ENCODE data around the gene KIAA1210. TPM values are rescaled to one million over a fixed set of nuclear protein-coding genes. Genes with fewer than 3 reads are reported as not detected.

The KIAA1210 gene
- total RNA-seq, 2 experiments from 2014 or later, result not detected

GRCh38 chrX:119084766-119085165 is 42.8 kb downstream of the KIAA1210 start:
- H3K9me3 Mint-ChIP-seq, result no peaks in the 10 kb centered on the region
- intact Hi-C loops (cut with micrococcal nuclease), result no loop called here
- DNase-seq, result no peak
- no peaks in the 10 kb centered on the region for H3K27me3 Mint-ChIP-seq
- H3K27ac Mint-ChIP-seq, result no peak overlapping the region
- no peaks in the 10 kb centered on the region for H3K36me3 Mint-ChIP-seq
- ChIA-PET CTCF (no interaction called here), POLR2A (no interaction called here)
- H3K4me1 Mint-ChIP-seq (ENCODE audit: low read depth), result no peaks in the 10 kb centered on the region
- no peak overlapping the region for H3K4me3 Mint-ChIP-seq

DNA sequence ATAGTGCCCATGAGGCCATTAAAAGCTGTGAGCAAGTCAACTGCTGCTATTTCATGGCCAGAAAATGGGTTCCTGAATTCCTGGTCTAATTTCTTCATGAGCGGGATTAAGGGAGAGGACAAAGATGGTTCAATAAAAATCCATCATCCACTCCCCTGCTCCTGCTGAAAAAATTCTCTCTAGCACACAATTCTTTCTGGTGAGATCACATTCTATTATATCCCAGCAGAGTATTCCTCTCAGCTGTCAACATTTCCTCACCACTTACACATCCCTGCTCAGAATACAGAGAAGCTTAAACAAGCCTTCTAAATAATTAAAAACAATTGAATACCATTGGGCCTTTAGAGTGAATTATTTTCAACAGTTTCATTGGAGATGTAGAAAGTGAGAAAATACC is 45.3 kb downstream of the KIAA1210 start:
- H3K4me3 Mint-ChIP-seq, result no peak overlapping the region
- CTCF ChIA-PET, result interaction anchor here (0.8 to 1.4 kb wide), 2 partner anchors 18 to 243 kb away, joined by 3 read pairs; no protein-coding TSS in a partner anchor

GRCh38 chrX:119075270-119076025 is 52.2 kb downstream of the KIAA1210 start:
- Mint-ChIP-seq H3K27ac (no peak overlapping the region), H3K36me3 (no peaks in the 10 kb centered on the region), H3K4me1 (ENCODE audit: low read depth) (no peaks in the 10 kb centered on the region), H3K4me3 (no peak overlapping the region), H3K9me3 (no peaks in the 10 kb centered on the region), H3K27me3 (peaks cover 3% of the 10 kb centered on the region)
- ChIA-PET CTCF (interaction anchor here (1.2 kb wide), 1 partner anchor 46 kb away, joined by 3 read pairs; no protein-coding TSS in a partner anchor), POLR2A (no interaction called here)
- intact Hi-C loops (cut with micrococcal nuclease), result no loop called here
- DNase-seq, result no peak

More for the DNA sequence above, 45.3 kb downstream of the KIAA1210 start:
- Mint-ChIP-seq H3K27ac (no peak overlapping the region), H3K4me1 (ENCODE audit: low read depth) (no peaks in the 10 kb centered on the region), H3K36me3 (no peaks in the 10 kb centered on the region), H3K9me3 (no peaks in the 10 kb centered on the region), H3K27me3 (no peaks in the 10 kb centered on the region)
- POLR2A ChIA-PET, result no interaction called here
- intact Hi-C loops (cut with micrococcal nuclease), result no loop called here
- DNase-seq, result no peak

GRCh38 chrX:119073911-119074310 is 53.7 kb downstream of the KIAA1210 start:
- ChIA-PET CTCF (no interaction called here), POLR2A (no interaction called here)
- H3K4me1 Mint-ChIP-seq (ENCODE audit: low read depth), result no peaks in the 10 kb centered on the region
- intact Hi-C loops (cut with micrococcal nuclease), result no loop called here
- H3K27me3 Mint-ChIP-seq, result peaks cover 3% of the 10 kb centered on the region
- no peak overlapping the region for H3K27ac Mint-ChIP-seq
- H3K4me3 Mint-ChIP-seq, result no peak overlapping the region
- DNase-seq, result no peak
- no peaks in the 10 kb centered on the region for H3K9me3 Mint-ChIP-seq
- no peaks in the 10 kb centered on the region for H3K36me3 Mint-ChIP-seq

GRCh38 chrX:119073200-119073905 is 54.3 kb downstream of the KIAA1210 start:
- DNase-seq, result no peak
- Mint-ChIP-seq H3K4me1 (ENCODE audit: low read depth) (no peaks in the 10 kb centered on the region), H3K9me3 (no peaks in the 10 kb centered on the region), H3K27ac (no peak overlapping the region), H3K4me3 (no peak overlapping the region), H3K27me3 (peaks cover 3% of the 10 kb centered on the region), H3K36me3 (no peaks in the 10 kb centered on the region)
- POLR2A ChIA-PET, result no interaction called here
- intact Hi-C loops (cut with micrococcal nuclease), result no loop called here
- CTCF ChIA-PET, result no interaction called here

DNA sequence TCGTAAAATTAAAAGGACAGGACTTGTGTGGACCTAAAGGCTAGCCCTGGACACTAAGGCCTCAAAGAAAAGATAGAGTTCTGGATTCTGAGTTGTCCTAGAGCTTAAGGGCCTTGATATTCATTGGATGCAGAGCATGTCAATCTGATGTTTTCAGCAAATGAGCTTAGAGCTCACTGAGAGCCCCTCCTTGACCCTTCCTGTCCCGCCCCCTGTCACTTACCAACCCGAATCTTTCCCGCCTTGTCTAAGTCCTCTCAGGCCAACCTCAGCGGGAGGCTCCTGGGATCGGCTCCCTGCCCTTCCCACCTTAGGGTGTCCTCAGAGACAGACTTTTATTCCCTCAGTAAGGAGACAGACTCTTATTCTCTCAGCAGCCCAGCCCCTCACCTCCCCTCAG is 54.9 kb downstream of the KIAA1210 start, which contains the start of gene CT47C1:
Gene CT47C1 (plus strand): TSS at position 250 of the 400 bp plus-strand sequence. CDS start 233 bp downstream, outside the sequence.
- Mint-ChIP-seq H3K27ac (no peak within 1 kb of the TSS), H3K27me3 (peaks cover 3% of the 10 kb centered on the region), H3K9me3 (no peaks in the 10 kb centered on the region), H3K4me3 (no peak within 1 kb of the TSS), H3K4me1 (ENCODE audit: low read depth) (no peaks in the 10 kb centered on the region), H3K36me3 (no peaks in the 10 kb centered on the region)
- intact Hi-C loops (cut with micrococcal nuclease), result no loop called here
- ChIA-PET CTCF (no interaction called here), POLR2A (no interaction called here)
- DNase-seq, result no peak

DNA sequence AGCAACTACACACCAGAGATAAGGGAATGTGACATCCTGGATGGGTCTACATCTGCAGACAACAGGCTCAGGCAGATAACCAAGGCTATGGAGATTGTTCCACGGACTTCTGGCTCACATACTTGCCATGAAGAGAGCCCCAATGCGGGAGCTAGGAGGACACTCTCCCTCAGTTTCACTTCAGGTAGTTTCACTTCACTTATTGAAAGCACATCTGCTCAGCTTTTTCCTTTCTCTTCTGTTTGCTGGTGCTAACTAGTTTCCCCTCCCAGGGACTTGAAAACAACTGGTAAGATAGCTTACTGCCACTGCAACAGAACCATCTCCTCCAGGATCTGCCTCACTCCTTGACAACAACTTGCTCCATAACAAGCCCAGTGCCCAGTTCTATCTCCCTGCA is 56.2 kb downstream of the KIAA1210 start:
- ChIA-PET POLR2A (no interaction called here), CTCF (no interaction called here)
- DNase-seq, result no peak
- H3K27me3 Mint-ChIP-seq, result peaks cover 3% of the 10 kb centered on the region
- no peaks in the 10 kb centered on the region for H3K36me3 Mint-ChIP-seq
- no peaks in the 10 kb centered on the region for H3K4me1 Mint-ChIP-seq (ENCODE audit: low read depth)
- intact Hi-C loops (cut with micrococcal nuclease), result no loop called here
- no peak overlapping the region for H3K4me3 Mint-ChIP-seq
- H3K9me3 Mint-ChIP-seq, result no peaks in the 10 kb centered on the region
- no peak overlapping the region for H3K27ac Mint-ChIP-seq

- no peaks in the 10 kb centered on the region for H3K4me1 Mint-ChIP-seq (ENCODE audit: low read depth)
- ChIA-PET CTCF (no interaction called here), POLR2A (no interaction called here)
- no peak for DNase-seq
- no peak overlapping the region for H3K27ac Mint-ChIP-seq
- H3K4me3 Mint-ChIP-seq, result no peak overlapping the region
- H3K36me3 Mint-ChIP-seq, result no peaks in the 10 kb centered on the region
- intact Hi-C loops (cut with micrococcal nuclease), result no loop called here
- H3K27me3 Mint-ChIP-seq, result peaks cover 3% of the 10 kb centered on the region
- H3K9me3 Mint-ChIP-seq, result no peaks in the 10 kb centered on the region
These were observed 57.9 kb downstream of the KIAA1210 start for GRCh38 chrX:119069762-119070161.

- POLR2A ChIA-PET, result no interaction called here
- no peaks in the 10 kb centered on the region for H3K9me3 Mint-ChIP-seq
- CTCF ChIA-PET, result no interaction called here
- H3K36me3 Mint-ChIP-seq, result no peaks in the 10 kb centered on the region
- H3K4me3 Mint-ChIP-seq, result no peak overlapping the region
- intact Hi-C loops (cut with micrococcal nuclease), result no loop called here
- DNase-seq, result no peak
- peaks cover 3% of the 10 kb centered on the region for H3K27me3 Mint-ChIP-seq
- H3K4me1 Mint-ChIP-seq (ENCODE audit: low read depth), result no peaks in the 10 kb centered on the region
- H3K27ac Mint-ChIP-seq, result no peak overlapping the region
These were observed 58.5 kb downstream of the KIAA1210 start for GRCh38 chrX:119069128-119069527.

- intact Hi-C loops (cut with micrococcal nuclease), result loop anchor here (1.0 kb wide), 2 partner anchors 62 to 220 kb away; no protein-coding TSS in a partner anchor
- no peak overlapping the region for H3K27ac Mint-ChIP-seq
- no peaks in the 10 kb centered on the region for H3K9me3 Mint-ChIP-seq
- POLR2A ChIA-PET, result no interaction called here
- H3K36me3 Mint-ChIP-seq, result no peaks in the 10 kb centered on the region
- H3K4me1 Mint-ChIP-seq (ENCODE audit: low read depth), result no peaks in the 10 kb centered on the region
- DNase-seq, result peak; percentile 66
- CTCF ChIA-PET, result interaction anchor here (0.6 to 4.7 kb wide), 14 partner anchors 9 to 467 kb away, joined by 3 to 38 read pairs (median 4); no protein-coding TSS in a partner anchor
- no peak overlapping the region for H3K4me3 Mint-ChIP-seq
- H3K27me3 Mint-ChIP-seq, result peaks cover 3% of the 10 kb centered on the region
These were observed 60.4 kb downstream of the KIAA1210 start for GRCh38 chrX:119067023-119067739.

DNA sequence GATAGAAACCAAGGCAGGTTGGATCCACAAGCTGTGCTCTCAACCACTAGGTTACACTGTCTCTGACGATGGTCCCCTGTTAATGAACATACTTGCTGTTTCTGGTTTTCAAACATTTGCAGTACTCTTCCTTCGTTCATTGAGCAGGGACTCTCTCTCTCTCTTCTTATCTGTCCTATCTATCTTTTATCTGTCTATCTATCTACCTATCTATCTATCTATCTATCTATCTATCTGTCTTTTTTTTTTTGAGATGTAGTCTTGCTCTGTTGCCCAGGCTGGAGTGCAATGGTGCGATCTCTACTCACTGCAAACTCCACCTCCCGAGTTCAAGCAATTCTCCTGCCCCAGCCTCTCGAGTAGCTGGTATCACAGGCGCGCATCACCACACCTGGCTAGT is 64.2 kb downstream of the KIAA1210 start:
- Mint-ChIP-seq H3K4me3 (no peak overlapping the region), H3K27ac (no peak overlapping the region), H3K4me1 (ENCODE audit: low read depth) (no peaks in the 10 kb centered on the region), H3K36me3 (no peaks in the 10 kb centered on the region), H3K27me3 (no peaks in the 10 kb centered on the region), H3K9me3 (no peaks in the 10 kb centered on the region)
- ChIA-PET CTCF (no interaction called here), POLR2A (no interaction called here)
- intact Hi-C loops (cut with micrococcal nuclease), result no loop called here
- no peak for DNase-seq

DNA sequence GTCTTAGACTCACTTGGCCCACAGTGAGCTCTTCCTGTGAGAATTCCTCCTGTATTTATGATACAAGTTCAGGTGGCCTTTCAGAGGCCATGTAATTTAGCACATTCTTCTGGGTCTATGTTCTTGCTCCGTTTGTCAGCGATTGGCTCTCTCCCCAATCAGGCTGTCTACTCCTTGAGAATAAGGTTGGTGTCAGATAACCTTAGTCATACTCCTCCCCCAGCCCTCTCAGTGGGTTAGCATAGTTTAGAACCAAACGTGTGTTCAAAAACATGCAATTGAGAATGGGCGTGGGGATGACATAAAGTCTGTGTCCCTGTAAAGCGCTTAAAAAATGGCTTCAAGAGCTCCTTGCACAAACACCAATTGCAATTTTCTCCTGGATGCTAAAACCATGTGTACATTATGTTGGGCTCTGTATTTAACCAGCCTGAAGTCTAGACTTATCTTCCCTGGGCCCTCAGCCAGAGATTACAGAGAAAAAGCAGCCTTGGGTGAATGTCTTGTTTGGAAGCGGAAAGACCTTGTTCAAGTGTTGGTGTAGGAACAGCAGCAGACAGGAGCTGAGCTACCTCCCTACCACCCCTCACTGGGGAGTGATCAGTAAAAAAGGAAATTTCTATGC is 64.8 kb downstream of the KIAA1210 start:
- DNase-seq, result no peak
- Mint-ChIP-seq H3K9me3 (no peaks in the 10 kb centered on the region), H3K27me3 (no peaks in the 10 kb centered on the region), H3K4me3 (no peak overlapping the region), H3K4me1 (ENCODE audit: low read depth) (no peaks in the 10 kb centered on the region), H3K36me3 (no peaks in the 10 kb centered on the region), H3K27ac (no peak overlapping the region)
- CTCF ChIA-PET, result interaction anchor here (1.5 kb wide), 1 partner anchor 224 kb away, joined by 5 read pairs; no protein-coding TSS in a partner anchor
- intact Hi-C loops (cut with micrococcal nuclease), result no loop called here
- POLR2A ChIA-PET, result no interaction called here
